Skeletal muscle satellite cell (primary cell): ENCODE data around the gene TBC1D5.
"Not testable (repeated sequence)": the region's sequence is repeated elsewhere in the genome, so short reads cannot be mapped to it uniquely, and the experiment has no call there.

ENCODE experiments used
- H3K27me3 ChIP-seq: 2 replicates; pipeline ENCODE4 v1.7.0; 2013; ENCODE audit warnings: low read length; ENCODE audit not compliant: control insufficient read depth, insufficient read depth
- H3K36me3 ChIP-seq: 2 replicates; pipeline ENCODE4 v1.7.0; 2013; ENCODE audit warnings: mild to moderate bottlenecking, control low read depth, low read length; ENCODE audit not compliant: insufficient read depth
- H3K4me1 ChIP-seq: 2 replicates; pipeline ENCODE4 v1.7.0; 2013; ENCODE audit warnings: low read length; ENCODE audit not compliant: control insufficient read depth, insufficient read depth
- H3K4me2 ChIP-seq: 2 replicates; pipeline ENCODE4 v1.7.0; 2013; ENCODE audit warnings: mild to moderate bottlenecking, low read length
- H3K4me3 ChIP-seq: 2 replicates; pipeline ENCODE4 v1.7.0; 2013; ENCODE audit warnings: low read length
- H3K9ac ChIP-seq: 2 replicates; pipeline ENCODE4 v1.7.0; 2013; ENCODE audit warnings: mild to moderate bottlenecking, low read depth, low read length, moderate library complexity
- H3K9me3 ChIP-seq: replicated peaks from 2 replicates; pipeline ENCODE4 v1.7.0; 2013; ENCODE audit warnings: mild to moderate bottlenecking, control low read depth, low read length

Gene TBC1D5

GRCh38 chr3:17707813-17708543, 34.5 kb downstream of the TBC1D5 start:
- H3K4me1 ChIP-seq: no peaks in the 10 kb centered on the region
- no peak overlapping the region for H3K4me3 ChIP-seq
- no peaks in the 10 kb centered on the region for H3K9me3 ChIP-seq
- no peak overlapping the region for H3K4me2 ChIP-seq
- no peaks in the 10 kb centered on the region for H3K36me3 ChIP-seq
- H3K27me3 ChIP-seq: no peaks in the 10 kb centered on the region
- no peak overlapping the region for H3K9ac ChIP-seq

GRCh38 chr3:17705991-17706390, 36.4 kb downstream of the TBC1D5 start:
- not testable (repeated sequence) for H3K9me3 ChIP-seq, H3K9ac ChIP-seq, H3K36me3 ChIP-seq, H3K4me2 ChIP-seq, H3K27me3 ChIP-seq, H3K4me3 ChIP-seq, H3K4me1 ChIP-seq

- H3K36me3 ChIP-seq, H3K27me3 ChIP-seq, H3K4me1 ChIP-seq, H3K4me3 ChIP-seq, H3K4me2 ChIP-seq, H3K9ac ChIP-seq, H3K9me3 ChIP-seq: not testable (repeated sequence)
Observed at GRCh38 chr3:17699815-17700214, 42.6 kb downstream of the TBC1D5 start.

GRCh38 chr3:17695665-17696064, 46.8 kb downstream of the TBC1D5 start:
- not testable (repeated sequence) for H3K4me2 ChIP-seq

GRCh38 chr3:17693670-17693999, 48.8 kb downstream of the TBC1D5 start:
- H3K4me3 ChIP-seq, H3K4me2 ChIP-seq, H3K27me3 ChIP-seq, H3K9ac ChIP-seq, H3K36me3 ChIP-seq, H3K4me1 ChIP-seq, H3K9me3 ChIP-seq: not testable (repeated sequence)

More at GRCh38 chr3:17695665-17696064, 46.8 kb downstream of the TBC1D5 start:
- not testable (repeated sequence) for H3K4me3 ChIP-seq, H3K9ac ChIP-seq, H3K36me3 ChIP-seq, H3K9me3 ChIP-seq, H3K4me1 ChIP-seq, H3K27me3 ChIP-seq

GRCh38 chr3:17692846-17693669, 49.4 kb downstream of the TBC1D5 start:
- not testable (repeated sequence) for H3K4me1 ChIP-seq, H3K4me2 ChIP-seq, H3K36me3 ChIP-seq, H3K4me3 ChIP-seq, H3K27me3 ChIP-seq, H3K9me3 ChIP-seq, H3K9ac ChIP-seq

GRCh38 chr3:17687566-17687965, 54.9 kb downstream of the TBC1D5 start:
- H3K27me3 ChIP-seq: no peaks in the 10 kb centered on the region
- no peak overlapping the region for H3K4me3 ChIP-seq
- H3K4me1 ChIP-seq: peaks cover under 1% of the 10 kb centered on the region
- H3K9me3 ChIP-seq: no peaks in the 10 kb centered on the region
- no peak overlapping the region for H3K9ac ChIP-seq
- no peak overlapping the region for H3K4me2 ChIP-seq
- no peaks in the 10 kb centered on the region for H3K36me3 ChIP-seq

- Histone ChIP-seq H3K4me2 (no peak overlapping the region), H3K36me3 (no peaks in the 10 kb centered on the region), H3K9me3 (no peaks in the 10 kb centered on the region), H3K4me3 (no peak overlapping the region), H3K4me1 (peaks cover 9% of the 10 kb centered on the region), H3K9ac (no peak overlapping the region), H3K27me3 (no peaks in the 10 kb centered on the region)
Observed at GRCh38 chr3:17686613-17687012, 55.8 kb downstream of the TBC1D5 start.

GRCh38 chr3:17683542-17684207, 58.8 kb downstream of the TBC1D5 start:
- Histone ChIP-seq H3K4me3 (no peak overlapping the region), H3K4me2 (no peak overlapping the region), H3K36me3 (no peaks in the 10 kb centered on the region), H3K4me1 (peaks cover 10% of the 10 kb centered on the region), H3K9ac (no peak overlapping the region), H3K9me3 (no peaks in the 10 kb centered on the region), H3K27me3 (no peaks in the 10 kb centered on the region)

GRCh38 chr3:17680530-17680929, 61.9 kb downstream of the TBC1D5 start:
- Histone ChIP-seq H3K27me3 (no peaks in the 10 kb centered on the region), H3K9me3 (no peaks in the 10 kb centered on the region), H3K36me3 (no peaks in the 10 kb centered on the region), H3K4me2 (no peak overlapping the region), H3K4me3 (no peak overlapping the region), H3K4me1 (peaks cover 18% of the 10 kb centered on the region), H3K9ac (no peak overlapping the region)

GRCh38 chr3:17678116-17678741, 64.2 kb downstream of the TBC1D5 start:
- Histone ChIP-seq H3K27me3 (no peaks in the 10 kb centered on the region), H3K36me3 (no peaks in the 10 kb centered on the region), H3K4me1 (peaks cover 18% of the 10 kb centered on the region), H3K9me3 (no peaks in the 10 kb centered on the region), H3K9ac (no peak overlapping the region), H3K4me2 (peak overlapping the region; percentile 47), H3K4me3 (no peak overlapping the region)
